ENCODE measurements around the gene BICDL1.

DNA sequence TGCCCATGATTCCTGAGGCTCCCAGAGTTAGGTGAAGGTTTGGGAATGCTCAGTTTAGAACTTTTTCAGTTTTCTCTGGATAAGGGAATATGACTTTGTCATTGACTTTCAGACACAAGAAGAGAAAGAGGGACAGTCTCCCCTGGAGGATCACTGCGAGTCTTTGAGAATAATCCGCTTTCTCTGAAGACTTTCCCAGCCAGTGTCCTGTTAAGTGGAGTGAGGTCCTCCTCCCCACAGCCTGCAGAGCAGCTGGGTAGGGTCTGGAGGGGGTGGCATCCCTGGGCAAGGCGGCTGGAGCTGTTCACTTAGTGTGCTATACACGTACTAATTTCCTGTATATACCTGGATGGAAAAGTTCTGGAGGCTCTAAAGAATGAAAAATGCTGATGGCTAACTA is 136.0 kb downstream of the BICDL1 start:
- no peak for TF ChIP-seq EZH2phosphoT487 (IDR thresholded peaks at IDR 0.05; ENCODE audit: borderline replicate concordance)
- TF ChIP-seq, protein P1, sequence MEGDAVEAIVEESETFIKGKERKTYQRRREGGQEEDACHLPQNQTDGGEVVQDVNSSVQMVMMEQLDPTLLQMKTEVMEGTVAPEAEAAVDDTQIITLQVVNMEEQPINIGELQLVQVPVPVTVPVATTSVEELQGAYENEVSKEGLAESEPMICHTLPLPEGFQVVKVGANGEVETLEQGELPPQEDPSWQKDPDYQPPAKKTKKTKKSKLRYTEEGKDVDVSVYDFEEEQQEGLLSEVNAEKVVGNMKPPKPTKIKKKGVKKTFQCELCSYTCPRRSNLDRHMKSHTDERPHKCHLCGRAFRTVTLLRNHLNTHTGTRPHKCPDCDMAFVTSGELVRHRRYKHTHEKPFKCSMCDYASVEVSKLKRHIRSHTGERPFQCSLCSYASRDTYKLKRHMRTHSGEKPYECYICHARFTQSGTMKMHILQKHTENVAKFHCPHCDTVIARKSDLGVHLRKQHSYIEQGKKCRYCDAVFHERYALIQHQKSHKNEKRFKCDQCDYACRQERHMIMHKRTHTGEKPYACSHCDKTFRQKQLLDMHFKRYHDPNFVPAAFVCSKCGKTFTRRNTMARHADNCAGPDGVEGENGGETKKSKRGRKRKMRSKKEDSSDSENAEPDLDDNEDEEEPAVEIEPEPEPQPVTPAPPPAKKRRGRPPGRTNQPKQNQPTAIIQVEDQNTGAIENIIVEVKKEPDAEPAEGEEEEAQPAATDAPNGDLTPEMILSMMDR (conservative IDR thresholded peaks at IDR 0.05; ENCODE audit: low read length), result no peak
